ENCODE data around the gene ACADM. TPM values are rescaled to one million over a fixed set of nuclear protein-coding genes. Genes with fewer than 3 reads are reported as not detected.
"Not testable (repeated sequence)": the region's sequence is repeated elsewhere in the genome, so short reads cannot be mapped to it uniquely, and the experiment has no call there.

The ACADM gene
- total RNA-seq, 1 experiment from 2014 or later, result 21.6 TPM

- intact Hi-C loops (cut with micrococcal nuclease; ENCODE audit: unreplicated experiment), result no loop called here
- Mint-ChIP-seq H3K27ac (ENCODE audit: unreplicated experiment) (no peak overlapping the region), H3K27me3 (ENCODE audit: unreplicated experiment) (no peaks in the 10 kb centered on the region), H3K4me1 (ENCODE audit: low read depth, unreplicated experiment) (no peaks in the 10 kb centered on the region), H3K9me3 (ENCODE audit: low read depth, unreplicated experiment) (no peaks in the 10 kb centered on the region), H3K36me3 (ENCODE audit: insufficient read depth, unreplicated experiment) (no peaks in the 10 kb centered on the region), H3K4me3 (ENCODE audit: low read depth, unreplicated experiment) (no peak overlapping the region)
- TF ChIP-seq CTCF (IDR thresholded peaks at IDR 0.05; ENCODE audit: unreplicated experiment), result no peak
- DNase-seq, result no peak
- CTCF ChIA-PET, result no interaction called here
- no TSS peak for BruUV-seq (replicated peaks)
Measured at GRCh38 chr1:75771978-75772377, 47.5 kb downstream of the ACADM start.

GRCh38 chr1:75777812-75778211 is 53.3 kb downstream of the ACADM start:
- H3K27ac Mint-ChIP-seq (ENCODE audit: unreplicated experiment); CTCF ChIA-PET; H3K9me3 Mint-ChIP-seq (ENCODE audit: low read depth, unreplicated experiment); BruUV-seq (replicated peaks); intact Hi-C loops (cut with micrococcal nuclease; ENCODE audit: unreplicated experiment); DNase-seq; H3K36me3 Mint-ChIP-seq (ENCODE audit: insufficient read depth, unreplicated experiment); H3K4me1 Mint-ChIP-seq (ENCODE audit: low read depth, unreplicated experiment); H3K4me3 Mint-ChIP-seq (ENCODE audit: low read depth, unreplicated experiment): not testable (repeated sequence)
- peaks cover 20% of the 10 kb centered on the region for H3K27me3 Mint-ChIP-seq (ENCODE audit: unreplicated experiment)

- DNase-seq; intact Hi-C loops (cut with micrococcal nuclease; ENCODE audit: unreplicated experiment); H3K9me3 Mint-ChIP-seq (ENCODE audit: low read depth, unreplicated experiment); BruUV-seq (replicated peaks); H3K27ac Mint-ChIP-seq (ENCODE audit: unreplicated experiment); H3K4me3 Mint-ChIP-seq (ENCODE audit: low read depth, unreplicated experiment); H3K4me1 Mint-ChIP-seq (ENCODE audit: low read depth, unreplicated experiment); CTCF ChIA-PET; H3K36me3 Mint-ChIP-seq (ENCODE audit: insufficient read depth, unreplicated experiment): not testable (repeated sequence)
- peaks cover 20% of the 10 kb centered on the region for H3K27me3 Mint-ChIP-seq (ENCODE audit: unreplicated experiment)
Measured at GRCh38 chr1:75778694-75779093, 54.2 kb downstream of the ACADM start.

GRCh38 chr1:75780183-75780582 is 55.7 kb downstream of the ACADM start:
- CTCF ChIA-PET; H3K9me3 Mint-ChIP-seq (ENCODE audit: low read depth, unreplicated experiment); BruUV-seq (replicated peaks); H3K4me1 Mint-ChIP-seq (ENCODE audit: low read depth, unreplicated experiment); DNase-seq; H3K27ac Mint-ChIP-seq (ENCODE audit: unreplicated experiment); intact Hi-C loops (cut with micrococcal nuclease; ENCODE audit: unreplicated experiment); H3K36me3 Mint-ChIP-seq (ENCODE audit: insufficient read depth, unreplicated experiment); H3K4me3 Mint-ChIP-seq (ENCODE audit: low read depth, unreplicated experiment): not testable (repeated sequence)
- peaks cover 20% of the 10 kb centered on the region for H3K27me3 Mint-ChIP-seq (ENCODE audit: unreplicated experiment)

- H3K36me3 Mint-ChIP-seq (ENCODE audit: insufficient read depth, unreplicated experiment), result peaks cover 36% of the 10 kb centered on the region
- H3K27ac Mint-ChIP-seq (ENCODE audit: unreplicated experiment); H3K4me1 Mint-ChIP-seq (ENCODE audit: low read depth, unreplicated experiment); CTCF ChIA-PET; DNase-seq; BruUV-seq (replicated peaks); H3K9me3 Mint-ChIP-seq (ENCODE audit: low read depth, unreplicated experiment); H3K4me3 Mint-ChIP-seq (ENCODE audit: low read depth, unreplicated experiment); intact Hi-C loops (cut with micrococcal nuclease; ENCODE audit: unreplicated experiment): not testable (repeated sequence)
- H3K27me3 Mint-ChIP-seq (ENCODE audit: unreplicated experiment), result peaks cover 20% of the 10 kb centered on the region
Measured at GRCh38 chr1:75783920-75784319, 59.4 kb downstream of the ACADM start.

GRCh38 chr1:75785320-75785982 is 60.9 kb downstream of the ACADM start:
- no peak for DNase-seq
- Mint-ChIP-seq H3K27ac (ENCODE audit: unreplicated experiment) (peak overlapping the region; percentile 94), H3K4me3 (ENCODE audit: low read depth, unreplicated experiment) (peak overlapping the region; percentile 88), H3K36me3 (ENCODE audit: insufficient read depth, unreplicated experiment) (peaks cover 51% of the 10 kb centered on the region), H3K4me1 (ENCODE audit: low read depth, unreplicated experiment) (peaks cover 15% of the 10 kb centered on the region), H3K27me3 (ENCODE audit: unreplicated experiment) (peaks cover 11% of the 10 kb centered on the region), H3K9me3 (ENCODE audit: low read depth, unreplicated experiment) (peaks cover 2% of the 10 kb centered on the region)
- intact Hi-C loops (cut with micrococcal nuclease; ENCODE audit: unreplicated experiment), result no loop called here
- TF ChIP-seq CTCF (IDR thresholded peaks at IDR 0.05; ENCODE audit: unreplicated experiment), result no peak
- CTCF ChIA-PET, result interaction anchor here (0.8 to 1.3 kb wide), 2 partner anchors 16 to 552 kb away, joined by 3 read pairs; no protein-coding TSS in a partner anchor
- BruUV-seq (replicated peaks), result TSS peak; percentile 99
